A549 (cell line): ENCODE measurements around the gene LRIG1.

ENCODE experiments used
- EP300 ChIP-seq, 2 experiments: fragments of >200 bp; sonication (Bioruptor Twin); formaldehyde crosslinking; IDR thresholded peaks; 2 replicates in 1 of 2; 3 replicates in 1 of 2; pipeline ENCODE4 v1.6.1; 2016 to 2017
- ESRRA ChIP-seq: fragments of 150-350 bp; IDR thresholded peaks from 2 replicates; pipeline ENCODE4 v1.6.1; 2014; ENCODE audit warnings: mild to moderate bottlenecking, low read length, borderline replicate concordance
- KDM1A ChIP-seq: fragments of 200-600 bp; sonication (generic); IDR thresholded peaks from 2 replicates; pipeline ENCODE4 v1.6.1; 2016; ENCODE audit warnings: low read depth, mild to moderate bottlenecking
- ZFP36 ChIP-seq: fragments of 450-650 bp; IDR thresholded peaks from 2 replicates; pipeline ENCODE4 v1.6.1; 2014; ENCODE audit warnings: borderline replicate concordance; ENCODE audit not compliant: partially characterized antibody

- TF ChIP-seq EP300 (IDR thresholded peaks at IDR 0.05) = no peak
- TF ChIP-seq KDM1A = no peak
- no peak for TF ChIP-seq ESRRA
- TF ChIP-seq ZFP36 = no peak
These were observed 152.1 kb downstream of the LRIG1 start for GRCh38 chr3:66348704-66349103.
